A549 (cell line): ENCODE measurements around the gene FERMT3.

Experiments
- CBX8 ChIP-seq: fragments of 200-600 bp; sonication (generic); IDR thresholded peaks from 2 replicates; pipeline ENCODE4 v1.6.1; 2016
- CTCF ChIP-seq: fragments of >200 bp; sonication (Bioruptor Twin); formaldehyde crosslinking; IDR thresholded peaks from 3 replicates; pipeline ENCODE4 v1.5.1; 2016
- E2F6 ChIP-seq: IDR thresholded peaks from 2 replicates; pipeline ENCODE4 v1.6.1; 2012; ENCODE audit warnings: low read depth, borderline replicate concordance
- EHMT2 ChIP-seq: fragments of 200-600 bp; sonication (generic); IDR thresholded peaks from 2 replicates; pipeline ENCODE4 v1.6.1; 2016; ENCODE audit warnings: antibody characterized with exemption, low read depth, mild to moderate bottlenecking, moderate library complexity
- FOSB ChIP-seq: fragments of 250-450 bp; sonication (Bioruptor Pico); IDR thresholded peaks from 2 replicates; pipeline ENCODE4 v1.5.0; 2020; ENCODE audit warnings: mild to moderate bottlenecking, moderate library complexity
- RCOR1 ChIP-seq: fragments of 150-350 bp; IDR thresholded peaks from 2 replicates; pipeline ENCODE4 v1.6.1; 2014; ENCODE audit warnings: antibody characterized with exemption, low read length, low read depth
- REST ChIP-seq: fragments of 200-600 bp; sonication (generic); IDR thresholded peaks from 2 replicates; pipeline ENCODE4 v1.6.1; 2016; ENCODE audit warnings: antibody characterized with exemption, mild to moderate bottlenecking, moderate library complexity

- no peak for TF ChIP-seq E2F6
- no peak for TF ChIP-seq CBX8
- no peak for TF ChIP-seq REST
- TF ChIP-seq CTCF, result no peak
- TF ChIP-seq EHMT2, result no peak
- no peak for TF ChIP-seq RCOR1
- TF ChIP-seq FOSB (CRISPR knock-in tag), result no peak
These were observed 47.8 kb downstream of the FERMT3 start for GRCh38 chr11:64254326-64254725.
